Measurements from ENCODE around the gene CTNNBIP1. TPM values are rescaled to one million over a fixed set of nuclear protein-coding genes. Genes with fewer than 3 reads are reported as not detected.

CTNNBIP1 gene
- total and polyA plus RNA-seq, 2 of the 8 experiments (the other 6 are each of a cell fraction or from before 2014, with no cell fraction given): 40.9 to 46.6 TPM

GRCh38 chr1:9942939-9943788, 33.1 kb upstream of the CTNNBIP1 start, which contains the start of the genes LZIC and NMNAT1 (continued):
- TF ChIP-seq ATF2 (IDR thresholded peaks at IDR 0.05; ENCODE audit: low read length) (peak; percentile 83; the same call in 1 of the 2 replicates), KDM1A (IDR thresholded peaks at IDR 0.05; ENCODE audit: borderline replicate concordance, low read length) (no peak), BCL11A (IDR thresholded peaks at IDR 0.05; ENCODE audit: low read depth in 2 of 2, low read length in 2 of 2) (no peak), TCF12 (IDR thresholded peaks at IDR 0.05; ENCODE audit: low read depth, low read length) (0 out of 2 replicates have a peak, but pooled peaks have one; percentile 35), CHD2 (IDR thresholded peaks at IDR 0.05; ENCODE audit: low read length) (peak; percentile 70), YY1 (IDR thresholded peaks at IDR 0.05; ENCODE audit: low read depth, low read length) (peak; percentile 68; the same call in 1 of the 2 replicates), POLR2AphosphoS5 (IDR thresholded peaks at IDR 0.05; ENCODE audit: low read depth, low read length) (peak; percentile 86), SUZ12 (IDR thresholded peaks at IDR 0.05; ENCODE audit: low read length) (no peak), ASH2L (IDR thresholded peaks at IDR 0.05; ENCODE audit: low read length) (peak; percentile 84), SIN3A (conservative IDR thresholded peaks at IDR 0.05 in 1 of 2, IDR thresholded peaks at IDR 0.05 in 1 of 2; ENCODE audit: low read depth in 1 of 2, low read length in 2 of 2) (peak in 1 of 2 experiments; percentile 95; a peak in 2 of 4 replicates), CREB1 (IDR thresholded peaks at IDR 0.05) (peak; percentile 80), SIRT6 (IDR thresholded peaks at IDR 0.05; ENCODE audit: low read length) (no peak), TEAD4 (IDR thresholded peaks at IDR 0.05; ENCODE audit: low read depth, low read length) (no peak), RAD21 (IDR thresholded peaks at IDR 0.05 in 1 of 2, conservative IDR thresholded peaks at IDR 0.05 in 1 of 2; ENCODE audit: low read depth in 2 of 2, low read length in 2 of 2) (peak in 1 of 2 experiments; percentile 15; a peak in 1 of 4 replicates), HDAC2 (IDR thresholded peaks at IDR 0.05; ENCODE audit: borderline replicate concordance in 1 of 2, low read depth in 2 of 2, low read length in 2 of 2) (peak; percentile 21 to 83; a peak in 2 of 4 replicates), CEBPB (IDR thresholded peaks at IDR 0.05; ENCODE audit: low read depth, low read length) (no peak), TBP (IDR thresholded peaks at IDR 0.05; ENCODE audit: low read depth, low read length) (peak; percentile 95)
